ENCODE results near the gene SPOCK1.

SPOCK1 gene

GRCh38 chr5:137158691-137159090, 340.4 kb downstream of the SPOCK1 start:
- no peak for TF ChIP-seq MYC (IDR thresholded peaks at IDR 0.05; ENCODE audit: low read depth, low read length)
- TF ChIP-seq POLR2A (IDR thresholded peaks at IDR 0.05; ENCODE audit: extremely low read depth, insufficient read length) = no peak
- TF ChIP-seq CTCF (IDR thresholded peaks at IDR 0.05; ENCODE audit: low read depth, low read length) = no peak
- no peak for TF ChIP-seq MAX (IDR thresholded peaks at IDR 0.05; ENCODE audit: low read depth, low read length)
- no peak overlapping the region for H3K4me3 ChIP-seq (ENCODE audit: low read depth, low read length)
- no peak for DNase-seq (ENCODE audit: low read depth)

DNA sequence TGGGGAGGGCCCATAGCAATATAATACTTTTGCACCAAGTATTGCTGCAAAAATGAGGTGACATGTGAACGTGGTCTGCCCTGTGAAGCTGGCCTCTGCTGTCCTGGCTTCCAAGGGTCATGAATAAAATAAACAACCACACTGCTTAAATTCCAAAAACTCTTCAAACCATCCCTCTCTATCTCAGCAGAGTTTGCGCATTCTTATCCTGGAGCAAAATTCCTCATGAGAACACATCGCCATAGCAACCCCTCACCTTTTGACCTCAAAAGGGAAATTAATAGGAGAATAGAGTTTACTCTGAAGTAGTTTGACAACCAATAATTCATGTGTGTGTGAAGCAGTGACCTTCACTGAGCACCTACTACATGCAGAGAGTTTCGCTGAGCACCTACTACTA, 342.9 kb downstream of the SPOCK1 start:
- no peak overlapping the region for H3K4me3 ChIP-seq (ENCODE audit: low read depth, low read length)
- TF ChIP-seq MYC (IDR thresholded peaks at IDR 0.05; ENCODE audit: low read depth, low read length) = no peak
- TF ChIP-seq POLR2A (IDR thresholded peaks at IDR 0.05; ENCODE audit: extremely low read depth, insufficient read length) = no peak
- no peak for TF ChIP-seq CTCF (IDR thresholded peaks at IDR 0.05; ENCODE audit: low read depth, low read length)
- TF ChIP-seq MAX (IDR thresholded peaks at IDR 0.05; ENCODE audit: low read depth, low read length) = no peak
- no peak for DNase-seq (ENCODE audit: low read depth)

- no peak overlapping the region for H3K4me3 ChIP-seq (ENCODE audit: low read depth, low read length)
- no peak for DNase-seq (ENCODE audit: low read depth)
- TF ChIP-seq POLR2A (IDR thresholded peaks at IDR 0.05; ENCODE audit: extremely low read depth, insufficient read length) (no peak), MAX (IDR thresholded peaks at IDR 0.05; ENCODE audit: low read depth, low read length) (no peak), MYC (IDR thresholded peaks at IDR 0.05; ENCODE audit: low read depth, low read length) (no peak), CTCF (IDR thresholded peaks at IDR 0.05; ENCODE audit: low read depth, low read length) (no peak)
Measured at GRCh38 chr5:137155261-137156000, 343.7 kb downstream of the SPOCK1 start.

DNA sequence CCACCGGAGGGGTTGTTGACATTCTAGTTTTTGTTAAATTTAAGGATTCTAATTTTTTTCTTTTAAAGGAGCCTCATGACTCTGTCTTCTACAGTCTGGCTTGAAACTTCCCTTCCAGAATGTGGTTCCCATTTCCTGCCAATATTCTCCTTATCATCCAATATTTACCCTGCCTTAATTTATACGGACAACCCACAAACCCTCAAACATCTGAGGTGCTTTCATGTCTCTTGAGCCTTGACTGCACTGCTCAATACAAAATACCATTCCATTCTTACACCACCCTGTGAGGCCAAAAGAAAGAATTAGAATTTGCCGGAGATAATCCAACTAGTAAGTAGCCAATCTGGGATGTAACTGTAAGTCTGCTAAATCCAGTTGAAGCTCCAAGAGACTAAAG, 346.5 kb downstream of the SPOCK1 start:
- TF ChIP-seq MYC (IDR thresholded peaks at IDR 0.05; ENCODE audit: low read depth, low read length) = no peak
- no peak for TF ChIP-seq CTCF (IDR thresholded peaks at IDR 0.05; ENCODE audit: low read depth, low read length)
- TF ChIP-seq POLR2A (IDR thresholded peaks at IDR 0.05; ENCODE audit: extremely low read depth, insufficient read length) = no peak
- TF ChIP-seq MAX (IDR thresholded peaks at IDR 0.05; ENCODE audit: low read depth, low read length) = no peak
- DNase-seq (ENCODE audit: low read depth) = no peak
- no peak overlapping the region for H3K4me3 ChIP-seq (ENCODE audit: low read depth, low read length)

GRCh38 chr5:137148655-137149054, 350.5 kb downstream of the SPOCK1 start:
- no peak overlapping the region for H3K4me3 ChIP-seq (ENCODE audit: low read depth, low read length)
- TF ChIP-seq CTCF (IDR thresholded peaks at IDR 0.05; ENCODE audit: low read depth, low read length) (no peak), POLR2A (IDR thresholded peaks at IDR 0.05; ENCODE audit: extremely low read depth, insufficient read length) (no peak), MAX (IDR thresholded peaks at IDR 0.05; ENCODE audit: low read depth, low read length) (no peak), MYC (IDR thresholded peaks at IDR 0.05; ENCODE audit: low read depth, low read length) (no peak)
- DNase-seq (ENCODE audit: low read depth) = no peak
